Neuronal stem cell (in vitro differentiated cells): Measurements from ENCODE around the gene CRYAA.

Experiments used
- DNase-seq: peaks from one replicate; pipeline ENCODE4 v3.0.0-alpha.2; 2013; ENCODE audit warnings: low spot score
- H2AFZ ChIP-seq: one replicate; pipeline ENCODE4 v1.6.1; 2013; ENCODE audit warnings: mild to moderate bottlenecking, low read length, inconsistent platforms
- H2AK5ac ChIP-seq: 2 replicates; pipeline ENCODE4 v1.6.1; 2013; ENCODE audit warnings: low read depth, mild to moderate bottlenecking, inconsistent platforms, low read length, moderate library complexity, mixed read lengths
- H2BK120ac ChIP-seq: 2 replicates; pipeline ENCODE4 v1.6.1; 2013; ENCODE audit warnings: low read depth, mild to moderate bottlenecking, inconsistent platforms, low read length, moderate library complexity, mixed read lengths
- H2BK12ac ChIP-seq: one replicate; pipeline ENCODE4 v1.6.1; 2013; ENCODE audit warnings: low read length, inconsistent platforms
- H2BK15ac ChIP-seq: 2 replicates; pipeline ENCODE4 v1.6.1; 2013; ENCODE audit warnings: mild to moderate bottlenecking, low read length, inconsistent platforms, mixed read lengths
- H2BK5ac ChIP-seq: one replicate; pipeline ENCODE4 v1.6.1; 2013; ENCODE audit warnings: inconsistent platforms, mild to moderate bottlenecking, low read length, moderate library complexity
- H3K14ac ChIP-seq: one replicate; pipeline ENCODE4 v1.6.1; 2013; ENCODE audit warnings: low read length, inconsistent platforms
- H3K18ac ChIP-seq: 2 replicates; pipeline ENCODE4 v1.6.1; 2013; ENCODE audit warnings: low read length, inconsistent platforms
- H3K23ac ChIP-seq: 2 replicates; pipeline ENCODE4 v1.6.1; 2013; ENCODE audit warnings: low read depth, mild to moderate bottlenecking, mixed read lengths, low read length, inconsistent platforms; ENCODE audit not compliant: poor library complexity
- H3K27ac ChIP-seq: replicated peaks from 3 replicates; pipeline ENCODE4 v1.5.1; 2013; ENCODE audit warnings: low read length, inconsistent platforms
- H3K27me3 ChIP-seq, 3 experiments: 2 replicates each; pipeline ENCODE4 v1.6.1; 2013; ENCODE audit warnings: low read length in 3 of 3, mild to moderate bottlenecking in 2 of 3, inconsistent platforms in 1 of 3, low read depth in 1 of 3, mixed read lengths in 1 of 3, moderate library complexity in 1 of 3; ENCODE audit not compliant: control insufficient read depth in 3 of 3, insufficient read depth in 3 of 3
- H3K36me3 ChIP-seq, 2 donors: replicated peaks in 1 of 2; 2 replicates each; pipeline ENCODE4 v1.6.1; 2013; ENCODE audit warnings: low read length in 2 of 2; ENCODE audit not compliant: control insufficient read depth in 2 of 2, insufficient read depth in 2 of 2
- H3K4ac ChIP-seq: 2 replicates; pipeline ENCODE4 v1.6.1; 2013; ENCODE audit warnings: inconsistent platforms, mild to moderate bottlenecking, low read length, moderate library complexity
- H3K4me1 ChIP-seq, 2 donors: 1 replicate in 1 of 2; 2 replicates in 1 of 2; pipeline ENCODE4 v1.6.1; 2013; ENCODE audit warnings: low read length in 2 of 2, low read depth in 1 of 2; ENCODE audit not compliant: control insufficient read depth in 2 of 2, insufficient read depth in 1 of 2
- H3K4me2 ChIP-seq: one replicate; pipeline ENCODE4 v1.6.1; 2013; ENCODE audit warnings: mild to moderate bottlenecking, low read length, inconsistent platforms; ENCODE audit not compliant: insufficient read depth, poor library complexity, severe bottlenecking
- H3K4me3 ChIP-seq, 2 donors: 2 replicates each; pipeline ENCODE4 v1.5.1; 2013; ENCODE audit warnings: low read length in 2 of 2, mild to moderate bottlenecking in 2 of 2, inconsistent platforms in 1 of 2, moderate library complexity in 1 of 2
- H3K79me1 ChIP-seq: one replicate; pipeline ENCODE4 v1.6.1; 2013; ENCODE audit warnings: low read depth, mild to moderate bottlenecking, inconsistent platforms, low read length, moderate library complexity
- H3K9ac ChIP-seq: one replicate; pipeline ENCODE4 v1.6.1; 2013; ENCODE audit warnings: mild to moderate bottlenecking, low read depth, low read length, inconsistent platforms; ENCODE audit not compliant: poor library complexity
- H3K9me3 ChIP-seq, 2 donors: replicated peaks in 1 of 2; 2 replicates each; pipeline versions ENCODE3 to v1.6.1; 2013; ENCODE audit warnings: low read length in 2 of 2, mild to moderate bottlenecking in 2 of 2, inconsistent platforms in 1 of 2, low read depth in 1 of 2, mixed read lengths in 1 of 2, moderate library complexity in 1 of 2; ENCODE audit not compliant: control insufficient read depth in 2 of 2, insufficient read depth in 1 of 2
- H4K8ac ChIP-seq: one replicate; pipeline ENCODE4 v1.6.1; 2013; ENCODE audit warnings: low read depth, mild to moderate bottlenecking, inconsistent platforms, low read length, moderate library complexity
- H4K91ac ChIP-seq: one replicate; pipeline ENCODE4 v1.6.1; 2013; ENCODE audit warnings: low read length, low read depth, mild to moderate bottlenecking, inconsistent platforms; ENCODE audit not compliant: poor library complexity
- WGBS, 2 donors: extraction: QIAGEN DNeasy Blood & Tissue Kit; methylation state at CpG; one replicate each; pipeline ENCODE4 v1.1.7; 2013; ENCODE audit warnings: missing lambda C conversion rate in 2 of 2, mixed read lengths in 1 of 2; ENCODE audit not compliant: insufficient read length in 2 of 2, insufficient replicate concordance in 1 of 2; ENCODE audit errors: extremely low coverage in 2 of 2; 5-methylcytosine and 5-hydroxymethylcytosine counted together

The CRYAA gene

GRCh38 chr21:43189936-43190335, 21.1 kb downstream of the CRYAA start:
- no peak overlapping the region for H2AFZ ChIP-seq
- no peak for DNase-seq

GRCh38 chr21:43190544-43190943, 21.7 kb downstream of the CRYAA start:
- DNase-seq = no peak
- Histone ChIP-seq H3K9me3 (peaks cover 0 to 4% of the 10 kb centered on the region in 2 donors), H3K4ac (no peak overlapping the region), H3K23ac (no peak overlapping the region), H3K27ac (no peak overlapping the region), H4K91ac (no peak overlapping the region), H2BK12ac (no peak overlapping the region), H2BK120ac (no peak overlapping the region), H3K36me3 (no peaks in the 10 kb centered on the region), H3K4me3 (no peak overlapping the region), H3K14ac (peak overlapping the region; percentile 84), H3K4me1 (peaks cover 0 to 10% of the 10 kb centered on the region in 2 donors), H2BK5ac (no peak overlapping the region), H3K18ac (peak overlapping the region; percentile 19), H3K4me2 (no peak overlapping the region), H3K79me1 (no peaks in the 10 kb centered on the region), H3K27me3 (peaks cover 0 to 2% (median 0%) of the 10 kb centered on the region in 3 experiments), H3K9ac (no peak overlapping the region), H2AK5ac (peak overlapping the region; percentile 85), H4K8ac (no peak overlapping the region), H2AFZ (no peak overlapping the region), H2BK15ac (no peak overlapping the region)
- no CpG with 5 or more reads among the region's 6 CpGs for WGBS, 2 donors

More at GRCh38 chr21:43189936-43190335, 21.1 kb downstream of the CRYAA start:
- no peak overlapping the region for H3K23ac ChIP-seq
- H3K9ac ChIP-seq = no peak overlapping the region
- H3K9me3 ChIP-seq = peaks cover 0 to 4% of the 10 kb centered on the region in 2 donors
- H2BK5ac ChIP-seq = no peak overlapping the region
- H3K36me3 ChIP-seq = no peaks in the 10 kb centered on the region
- H2BK15ac ChIP-seq = no peak overlapping the region
- no CpG with 5 or more reads among the region's 6 CpGs for WGBS, 2 donors
- H4K91ac ChIP-seq = no peak overlapping the region
- H3K79me1 ChIP-seq = no peaks in the 10 kb centered on the region
- H3K18ac ChIP-seq = no peak overlapping the region
- H3K4me2 ChIP-seq = no peak overlapping the region
- H3K14ac ChIP-seq = no peak overlapping the region
- peaks cover 0 to 2% (median 0%) of the 10 kb centered on the region in 3 experiments for H3K27me3 ChIP-seq
- no peak overlapping the region for H4K8ac ChIP-seq
- H3K4me1 ChIP-seq = peaks cover 0 to 5% of the 10 kb centered on the region in 2 donors
- H3K27ac ChIP-seq = no peak overlapping the region
- H3K4ac ChIP-seq = no peak overlapping the region
- no peak overlapping the region for H3K4me3 ChIP-seq
- H2BK120ac ChIP-seq = no peak overlapping the region
- H2AK5ac ChIP-seq = no peak overlapping the region
- H2BK12ac ChIP-seq = no peak overlapping the region

- no peak overlapping the region for H2BK5ac ChIP-seq
- peaks cover 0 to 2% (median 0%) of the 10 kb centered on the region in 3 experiments for H3K27me3 ChIP-seq
- no peaks in the 10 kb centered on the region for H3K79me1 ChIP-seq
- no peak overlapping the region for H2BK120ac ChIP-seq
- no peak overlapping the region for H3K14ac ChIP-seq
- peak overlapping the region; percentile 25 for H3K18ac ChIP-seq
- H3K23ac ChIP-seq = no peak overlapping the region
- no peak overlapping the region for H2AFZ ChIP-seq
- H4K91ac ChIP-seq = no peak overlapping the region
- H2BK12ac ChIP-seq = peak overlapping the region; percentile 86
- no peak overlapping the region for H3K4me3 ChIP-seq
- H2BK15ac ChIP-seq = no peak overlapping the region
- peak overlapping the region; percentile 85 for H2AK5ac ChIP-seq
- no peak overlapping the region for H4K8ac ChIP-seq
- no peak for DNase-seq
- no peak overlapping the region for H3K9ac ChIP-seq
- no peak overlapping the region for H3K27ac ChIP-seq
- H3K4me2 ChIP-seq = no peak overlapping the region
- peaks cover 0 to 4% of the 10 kb centered on the region in 2 donors for H3K9me3 ChIP-seq
- no peaks in the 10 kb centered on the region for H3K36me3 ChIP-seq
- no CpG with 5 or more reads among the region's 7 CpGs for WGBS, 2 donors
- H3K4me1 ChIP-seq = peaks cover 0 to 13% of the 10 kb centered on the region in 2 donors
- no peak overlapping the region for H3K4ac ChIP-seq
These were observed 22.1 kb downstream of the CRYAA start for GRCh38 chr21:43190951-43191350.

GRCh38 chr21:43191521-43191920, 22.7 kb downstream of the CRYAA start:
- H3K4me2 ChIP-seq = no peak overlapping the region
- no peak overlapping the region for H3K23ac ChIP-seq
- peaks cover 0 to 2% (median 0%) of the 10 kb centered on the region in 3 experiments for H3K27me3 ChIP-seq
- no peaks in the 10 kb centered on the region for H3K36me3 ChIP-seq
- H3K4ac ChIP-seq = no peak overlapping the region
- no peak overlapping the region for H2BK12ac ChIP-seq
- peaks cover 0 to 13% of the 10 kb centered on the region in 2 donors for H3K4me1 ChIP-seq
- H2BK15ac ChIP-seq = no peak overlapping the region
- H2AK5ac ChIP-seq = peak overlapping the region; percentile 17
- H3K4me3 ChIP-seq = no peak overlapping the region
- no peak overlapping the region for H2BK120ac ChIP-seq
- no peak overlapping the region for H3K27ac ChIP-seq
- H3K79me1 ChIP-seq = no peaks in the 10 kb centered on the region
- H4K91ac ChIP-seq = no peak overlapping the region
- H2BK5ac ChIP-seq = no peak overlapping the region
- no peak overlapping the region for H3K14ac ChIP-seq
- DNase-seq = no peak
- H4K8ac ChIP-seq = no peak overlapping the region
- no peak overlapping the region for H3K9ac ChIP-seq
- H3K18ac ChIP-seq = peak overlapping the region; percentile 18
- no CpG with 5 or more reads among the region's 10 CpGs for WGBS, 2 donors
- H2AFZ ChIP-seq = no peak overlapping the region
- H3K9me3 ChIP-seq = peaks cover 0 to 4% of the 10 kb centered on the region in 2 donors
